Lower leg skin (tissue), 3 donors: ENCODE data around the gene AGPAT4.
"Not testable (repeated sequence)": the region's sequence is repeated elsewhere in the genome, so short reads cannot be mapped to it uniquely, and the experiment has no call there.

Experiments
- CTCF ChIP-seq, 3 donors: fragments of 450-650 bp; IDR thresholded peaks; one replicate each; pipeline ENCODE4 v1.5.1; 2016; ENCODE audit warnings: antibody characterized with exemption in 3 of 3, mild to moderate bottlenecking in 3 of 3, moderate library complexity in 2 of 3
- POLR2A ChIP-seq, 2 donors: fragments of 450-650 bp; IDR thresholded peaks; one replicate each; pipeline ENCODE4 v1.6.1; 2016 to 2017; ENCODE audit warnings: antibody characterized with exemption in 2 of 2, mild to moderate bottlenecking in 1 of 2, moderate library complexity in 1 of 2

GRCh38 chr6:161313475-161313874 is 39.6 kb upstream of the AGPAT4 start:
- not testable (repeated sequence) for TF ChIP-seq CTCF, POLR2A (IDR thresholded peaks at IDR 0.05)
